Duodenal mucosa (tissue), 2 donors: Measurements from ENCODE around the gene PPM1H.

Experiments used
- H3K27ac ChIP-seq: one replicate; pipeline ENCODE4 v1.7.0; 2013; ENCODE audit warnings: low read depth, low read length
- H3K27me3 ChIP-seq, 2 donors: one replicate each; pipeline ENCODE4 v1.7.0; 2013; ENCODE audit warnings: low read length in 2 of 2, control low read depth in 1 of 2; ENCODE audit not compliant: insufficient read depth in 2 of 2, control insufficient read depth in 1 of 2
- H3K36me3 ChIP-seq, 2 donors: one replicate each; pipeline ENCODE4 v1.7.0; 2013; ENCODE audit warnings: low read length in 2 of 2, control low read depth in 1 of 2; ENCODE audit not compliant: insufficient read depth in 2 of 2, control insufficient read depth in 1 of 2
- H3K4me1 ChIP-seq, 2 donors: one replicate each; pipeline ENCODE4 v1.7.0; 2013; ENCODE audit warnings: low read length in 2 of 2, control low read depth in 1 of 2; ENCODE audit not compliant: insufficient read depth in 2 of 2, control insufficient read depth in 1 of 2
- H3K4me3 ChIP-seq, 2 donors: one replicate each; pipeline ENCODE4 v1.7.0; 2013; ENCODE audit warnings: low read length in 2 of 2, low read depth in 1 of 2
- H3K9ac ChIP-seq, 2 donors: one replicate each; pipeline ENCODE4 v1.7.0; 2013; ENCODE audit warnings: low read length in 2 of 2, low read depth in 1 of 2
- H3K9me3 ChIP-seq, 2 donors: one replicate each; pipeline ENCODE4 v1.7.0; 2013; ENCODE audit warnings: low read length in 2 of 2, control low read depth in 1 of 2; ENCODE audit not compliant: control insufficient read depth in 1 of 2

Gene PPM1H

DNA sequence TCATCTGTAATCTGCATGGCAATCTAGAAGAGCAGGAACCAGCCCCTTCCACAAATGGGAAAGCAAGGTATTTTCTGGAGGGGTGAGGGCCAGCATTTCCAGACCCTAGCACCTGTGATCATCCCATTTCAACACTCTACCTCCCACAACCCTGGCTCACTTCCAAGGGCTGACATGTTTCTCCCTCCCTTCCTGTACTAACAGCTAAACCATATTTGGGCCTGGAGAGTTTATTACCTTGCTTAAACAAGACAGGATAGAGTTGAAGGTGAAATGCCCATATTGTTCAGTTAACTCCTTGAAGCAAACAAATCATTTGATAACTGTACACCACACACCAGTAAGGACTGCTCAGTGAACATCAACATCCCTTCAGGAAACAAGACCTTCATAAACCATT is 158.4 kb downstream of the PPM1H start:
- Histone ChIP-seq H3K27me3 (no peaks in the 10 kb centered on the region), H3K9ac (no peak overlapping the region), H3K9me3 (no peaks in the 10 kb centered on the region), H3K36me3 (no peaks in the 10 kb centered on the region), H3K4me1 (no peaks in the 10 kb centered on the region), H3K27ac (no peak overlapping the region), H3K4me3 (no peak overlapping the region)

DNA sequence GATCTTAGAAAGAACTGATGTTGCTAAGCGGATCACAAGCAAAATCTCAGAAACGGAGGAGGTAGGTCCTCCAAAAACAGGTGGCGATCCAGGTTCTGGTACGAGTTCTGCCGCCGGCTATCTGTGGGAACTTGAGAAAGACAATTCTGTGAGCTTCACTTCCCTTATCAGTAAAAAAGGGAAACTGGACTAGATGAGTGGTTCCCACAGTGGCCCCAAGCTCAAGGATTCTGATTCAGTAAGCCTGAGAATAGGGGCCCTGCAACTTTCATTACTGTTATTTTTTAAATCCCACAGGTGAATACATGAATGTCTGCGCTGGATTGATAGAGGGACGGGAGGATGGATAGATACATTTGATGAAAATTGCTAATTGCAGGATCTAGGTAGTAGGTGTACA is 160.2 kb downstream of the PPM1H start:
- H3K27ac ChIP-seq, result no peak overlapping the region
- H3K9ac ChIP-seq, result no peak overlapping the region
- H3K27me3 ChIP-seq, result no peaks in the 10 kb centered on the region
- H3K9me3 ChIP-seq, result no peaks in the 10 kb centered on the region
- no peak overlapping the region for H3K4me3 ChIP-seq
- H3K36me3 ChIP-seq, result no peaks in the 10 kb centered on the region
- H3K4me1 ChIP-seq, result peaks cover 2 to 3% of the 10 kb centered on the region in 2 donors

DNA sequence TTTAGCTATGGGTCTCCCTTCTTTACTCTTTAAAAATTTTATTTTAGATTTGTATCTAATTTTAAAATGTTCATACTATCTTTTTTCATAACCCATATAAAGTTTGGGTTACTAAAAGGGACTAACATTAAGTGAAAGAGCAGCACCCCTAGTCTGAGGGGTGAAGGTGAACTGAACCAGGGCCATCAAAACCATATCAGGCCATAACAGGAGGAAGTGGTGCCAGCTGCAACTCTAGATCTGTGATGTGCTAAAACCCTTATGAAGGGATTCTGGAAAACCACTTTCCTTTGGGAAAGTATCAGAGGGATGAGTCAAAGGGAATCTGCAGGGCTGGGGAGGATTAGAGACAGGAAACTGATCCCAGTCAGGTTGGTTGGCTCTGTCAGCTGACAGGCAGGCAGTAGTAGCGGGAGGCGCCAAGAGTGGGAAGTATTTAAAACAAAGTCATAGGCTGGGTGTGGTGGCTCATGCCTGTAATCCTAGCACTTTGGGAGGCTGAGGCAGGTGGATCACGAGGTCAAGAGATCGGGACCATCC is 162.5 kb downstream of the PPM1H start:
- no peaks in the 10 kb centered on the region for H3K36me3 ChIP-seq
- no peak overlapping the region for H3K9ac ChIP-seq
- peaks cover 2 to 3% of the 10 kb centered on the region in 2 donors for H3K4me1 ChIP-seq
- H3K4me3 ChIP-seq, result no peak overlapping the region
- no peaks in the 10 kb centered on the region for H3K27me3 ChIP-seq
- no peaks in the 10 kb centered on the region for H3K9me3 ChIP-seq
- no peak overlapping the region for H3K27ac ChIP-seq

DNA sequence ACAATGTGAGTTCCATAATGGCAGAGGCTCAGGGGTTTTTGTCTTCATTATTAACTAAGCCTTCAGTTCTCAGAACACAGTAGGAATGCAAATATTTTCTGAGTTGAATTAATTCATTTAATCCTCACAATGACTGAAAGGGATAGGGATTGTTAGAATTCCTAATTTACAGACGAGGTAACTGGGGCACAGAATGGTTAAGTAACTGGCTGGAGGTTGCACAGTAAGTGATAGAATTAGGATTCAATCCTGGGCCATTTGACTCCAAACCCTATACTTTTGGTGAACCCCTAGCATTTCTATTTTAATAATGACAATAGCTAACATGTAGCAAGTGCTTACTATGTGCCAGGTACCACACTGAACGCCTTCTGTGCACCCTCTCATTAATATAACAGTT is 163.1 kb downstream of the PPM1H start:
- Histone ChIP-seq H3K4me3 (no peak overlapping the region), H3K9me3 (no peaks in the 10 kb centered on the region), H3K27me3 (no peaks in the 10 kb centered on the region), H3K36me3 (no peaks in the 10 kb centered on the region), H3K9ac (no peak overlapping the region), H3K4me1 (peaks cover 2 to 3% of the 10 kb centered on the region in 2 donors), H3K27ac (no peak overlapping the region)

DNA sequence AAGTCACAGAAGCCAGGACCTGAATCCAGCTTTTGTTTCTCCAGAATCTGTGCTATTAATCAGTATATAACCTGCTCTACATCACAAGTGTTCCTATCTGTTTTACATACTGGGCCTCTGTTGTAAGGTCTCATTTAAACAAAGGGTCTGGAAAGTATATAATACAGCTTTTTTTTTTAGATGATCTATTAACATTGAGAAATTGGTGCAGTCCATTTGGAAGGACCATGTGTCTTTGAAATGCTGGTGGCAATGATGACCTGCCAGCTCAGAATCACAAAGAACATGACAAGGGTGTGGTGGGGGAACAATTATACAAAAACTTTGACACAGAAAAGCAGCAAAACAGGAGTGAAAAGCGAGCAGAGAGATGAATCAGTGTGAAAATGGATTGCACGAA is 164.6 kb downstream of the PPM1H start:
- Histone ChIP-seq H3K9ac (no peak overlapping the region), H3K9me3 (no peaks in the 10 kb centered on the region), H3K4me1 (peaks cover 2 to 3% of the 10 kb centered on the region in 2 donors), H3K36me3 (no peaks in the 10 kb centered on the region), H3K27me3 (no peaks in the 10 kb centered on the region), H3K27ac (no peak overlapping the region), H3K4me3 (no peak overlapping the region)

DNA sequence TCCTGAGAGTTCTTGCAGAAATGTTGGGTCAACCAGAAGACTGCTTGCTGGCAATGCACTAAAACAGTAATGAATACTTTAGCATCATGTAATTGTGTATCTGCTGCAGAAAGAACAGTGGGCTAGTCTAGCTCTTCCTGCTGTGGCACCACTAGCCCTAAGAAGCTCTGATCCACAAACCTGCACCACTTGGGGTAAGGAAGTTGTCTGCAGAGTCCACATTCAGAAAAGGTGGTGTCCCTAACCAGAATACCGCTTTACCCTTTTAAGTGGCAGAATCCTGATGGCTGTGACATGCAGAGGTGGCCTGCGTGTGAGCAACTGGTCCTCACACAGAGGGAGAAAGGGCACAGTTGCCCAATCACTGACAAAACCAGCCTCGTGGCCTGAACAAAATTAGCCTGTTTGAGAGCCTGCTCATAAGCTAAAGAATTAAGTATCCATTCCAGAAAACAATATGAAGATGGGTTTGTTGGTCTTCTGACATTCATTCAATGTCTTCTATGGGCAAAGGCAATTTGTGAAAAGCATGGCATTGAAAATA is 165.8 kb downstream of the PPM1H start:
- H3K4me1 ChIP-seq, result peaks cover 3 to 4% of the 10 kb centered on the region in 2 donors
- H3K36me3 ChIP-seq, result no peaks in the 10 kb centered on the region
- no peak overlapping the region for H3K9ac ChIP-seq
- no peaks in the 10 kb centered on the region for H3K9me3 ChIP-seq
- no peak overlapping the region for H3K4me3 ChIP-seq
- H3K27ac ChIP-seq, result no peak overlapping the region
- H3K27me3 ChIP-seq, result no peaks in the 10 kb centered on the region

DNA sequence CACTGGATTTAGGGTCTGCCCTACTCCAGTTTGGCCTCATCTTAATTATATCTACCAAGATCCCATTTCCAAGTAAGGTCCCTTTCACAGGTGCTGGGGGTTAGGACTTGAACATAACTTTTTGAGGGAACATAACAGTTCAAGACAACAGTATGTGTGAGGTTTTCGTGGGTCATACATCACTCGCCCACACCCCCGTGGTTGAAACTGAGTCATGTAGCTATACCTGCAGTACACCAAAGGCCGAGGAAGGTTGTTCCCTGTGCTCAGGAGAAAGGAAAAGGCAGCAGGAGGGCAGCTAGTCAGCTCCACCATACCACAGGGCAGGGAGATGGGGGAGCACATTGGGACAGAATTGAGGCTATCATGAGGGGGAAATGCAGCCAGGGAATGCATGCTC is 167.0 kb downstream of the PPM1H start:
- no peaks in the 10 kb centered on the region for H3K9me3 ChIP-seq
- H3K27me3 ChIP-seq, result no peaks in the 10 kb centered on the region
- H3K9ac ChIP-seq, result no peak overlapping the region
- no peak overlapping the region for H3K27ac ChIP-seq
- no peak overlapping the region for H3K4me3 ChIP-seq
- H3K4me1 ChIP-seq, result peaks cover 15 to 16% of the 10 kb centered on the region in 2 donors
- H3K36me3 ChIP-seq, result no peaks in the 10 kb centered on the region

DNA sequence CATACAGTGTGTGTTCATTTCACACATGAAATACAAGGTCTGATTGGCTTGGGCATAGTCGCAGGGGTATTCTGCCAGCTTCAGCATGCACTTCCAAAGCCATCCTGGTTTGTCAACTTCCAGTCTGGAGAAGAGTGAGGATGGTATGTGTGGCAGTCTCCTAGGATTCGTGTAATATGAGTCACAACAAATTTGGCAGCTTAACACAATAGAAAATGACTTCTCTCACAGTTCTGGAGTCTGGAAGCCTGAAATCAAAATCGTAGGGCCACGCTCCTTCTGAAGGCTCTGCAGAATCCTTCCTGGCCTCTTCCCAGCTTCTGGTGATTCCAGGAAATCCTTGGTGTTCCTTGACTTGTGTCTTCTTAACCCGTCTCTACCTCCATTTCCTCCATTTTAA is 167.5 kb downstream of the PPM1H start:
- Histone ChIP-seq H3K27ac (no peak overlapping the region), H3K4me3 (no peak overlapping the region), H3K9ac (no peak overlapping the region), H3K36me3 (no peaks in the 10 kb centered on the region), H3K4me1 (peaks cover 18% of the 10 kb centered on the region in 2 donors), H3K9me3 (no peaks in the 10 kb centered on the region), H3K27me3 (no peaks in the 10 kb centered on the region)

DNA sequence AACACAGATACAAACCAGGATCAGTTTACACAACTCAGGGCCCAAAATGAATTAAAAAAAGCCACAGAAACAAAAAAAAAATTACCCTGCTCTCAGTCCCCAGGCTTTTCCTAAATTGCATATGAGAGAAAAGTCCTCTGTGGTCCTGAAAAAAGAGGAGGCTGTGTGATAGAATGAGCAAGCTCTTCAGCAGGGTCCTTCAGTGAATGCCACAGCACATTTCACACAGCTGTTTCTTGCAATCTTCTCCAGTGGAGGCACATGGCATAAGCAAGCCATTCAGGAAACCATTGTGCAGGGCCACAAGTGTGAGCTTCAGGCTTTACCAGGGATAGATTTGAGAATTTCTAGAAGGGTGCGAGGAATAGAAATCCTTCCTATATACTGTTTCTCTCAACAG is 168.5 kb downstream of the PPM1H start:
- Histone ChIP-seq H3K9ac (no peak overlapping the region), H3K9me3 (no peaks in the 10 kb centered on the region), H3K27ac (no peak overlapping the region), H3K27me3 (no peaks in the 10 kb centered on the region), H3K4me3 (no peak overlapping the region), H3K36me3 (no peaks in the 10 kb centered on the region), H3K4me1 (peaks cover 18 to 24% of the 10 kb centered on the region in 2 donors)

DNA sequence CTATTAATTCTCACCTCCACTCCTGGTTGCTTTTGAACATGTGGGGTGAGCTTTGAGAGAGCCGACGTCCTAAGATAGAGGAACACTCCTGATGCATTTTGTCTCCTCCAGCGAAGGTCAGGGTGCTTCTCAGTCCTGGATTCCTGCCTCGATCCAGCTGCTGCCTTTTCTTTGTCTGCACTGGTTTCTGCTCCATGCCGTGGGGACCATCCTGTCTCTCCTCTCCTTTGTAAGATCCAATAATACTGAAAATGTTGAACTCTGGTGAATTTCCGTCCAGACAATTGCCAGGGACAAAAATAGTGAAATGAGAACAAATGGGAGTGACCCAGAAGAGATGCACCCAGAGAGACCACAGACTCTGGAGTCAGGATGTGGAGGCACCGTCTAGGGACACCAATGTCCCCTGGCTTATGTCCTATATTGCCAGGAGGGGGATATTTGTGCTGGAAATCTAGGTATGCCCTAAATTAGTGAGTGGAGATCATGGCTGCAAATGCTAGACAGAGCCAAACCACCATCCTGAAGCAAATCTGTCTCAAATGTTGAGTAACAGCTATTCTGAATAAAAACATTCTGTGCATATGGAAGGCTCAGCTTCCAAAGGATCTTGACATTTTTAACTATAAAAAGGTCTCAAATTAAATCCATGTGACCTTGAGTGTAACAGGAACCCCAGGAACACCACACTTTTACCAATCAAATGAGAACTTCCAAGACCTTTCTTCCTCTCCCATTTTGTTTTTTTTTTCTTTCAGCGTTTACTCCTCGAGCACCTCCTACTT is 170.9 kb downstream of the PPM1H start:
- Histone ChIP-seq H3K9ac (no peak overlapping the region), H3K27ac (no peak overlapping the region), H3K27me3 (no peaks in the 10 kb centered on the region), H3K4me3 (no peak overlapping the region), H3K9me3 (no peaks in the 10 kb centered on the region), H3K4me1 (peaks cover 26 to 35% of the 10 kb centered on the region in 2 donors), H3K36me3 (no peaks in the 10 kb centered on the region)
